CD14-positive monocyte (primary cell): ENCODE measurements around the gene SPIB. TPM values are rescaled to one million over a fixed set of nuclear protein-coding genes. Genes with fewer than 3 reads are reported as not detected.

Source experiments
- DNase-seq, 3 donors: peaks; one replicate each; pipeline ENCODE4 v3.0.0-alpha.2; 2011 to 2022
- H2AFZ ChIP-seq: 2 replicates; pipeline ENCODE4 v1.6.0; 2012; ENCODE audit warnings: mild to moderate bottlenecking, low read depth, low read length, inconsistent platforms; ENCODE audit not compliant: insufficient read depth, poor library complexity, severe bottlenecking
- H3K27ac ChIP-seq, 2 donors: 1 replicate in 1 of 2; 2 replicates in 1 of 2; pipeline ENCODE4 v1.5.1; 2012 to 2013; ENCODE audit warnings: low read length in 2 of 2, control low read depth in 1 of 2, inconsistent platforms in 1 of 2, low read depth in 1 of 2, mild to moderate bottlenecking in 1 of 2
- H3K27me3 ChIP-seq, 2 donors: one replicate each; pipeline versions ENCODE4 v1.6.0 to v1.6.1; 2011 to 2013; ENCODE audit warnings: low read length in 2 of 2; ENCODE audit not compliant: control insufficient read depth in 2 of 2, insufficient read depth in 2 of 2
- H3K36me3 ChIP-seq, 2 donors: replicated peaks in 1 of 2; 1 replicate in 1 of 2; 2 replicates in 1 of 2; pipeline versions ENCODE4 v1.5.1 to v1.6.1; 2012 to 2013; ENCODE audit warnings: low read length in 2 of 2, control low read depth in 1 of 2, inconsistent platforms in 1 of 2, mild to moderate bottlenecking in 1 of 2; ENCODE audit not compliant: insufficient read depth in 2 of 2, control insufficient read depth in 1 of 2
- H3K4me1 ChIP-seq, 2 donors: 1 replicate in 1 of 2; 2 replicates in 1 of 2; pipeline versions ENCODE4 v1.5.1 to v1.6.1; 2012 to 2013; ENCODE audit warnings: low read length in 2 of 2, control low read depth in 1 of 2, inconsistent platforms in 1 of 2, mild to moderate bottlenecking in 1 of 2, moderate library complexity in 1 of 2; ENCODE audit not compliant: insufficient read depth in 2 of 2, control insufficient read depth in 1 of 2
- H3K4me2 ChIP-seq: replicated peaks from 2 replicates; pipeline ENCODE3; 2012; ENCODE audit warnings: low read length, moderate library complexity, mild to moderate bottlenecking; ENCODE audit not compliant: poor library complexity, severe bottlenecking; ENCODE audit errors: extremely low read depth
- H3K4me3 ChIP-seq, 3 experiments: fragments of 200-600 bp in 1 of 3; sonication (generic) in 1 of 3; replicated peaks in 1 of 3; 1 replicate in 2 of 3; 2 replicates in 1 of 3; pipeline ENCODE4 v1.5.1; 2011 to 2013; ENCODE audit warnings: low read length in 3 of 3, mild to moderate bottlenecking in 3 of 3, control low read depth in 2 of 3, low read depth in 2 of 3, inconsistent platforms in 1 of 3, moderate library complexity in 1 of 3
- H3K79me2 ChIP-seq: 2 replicates; pipeline ENCODE4 v1.6.0; 2012; ENCODE audit warnings: mild to moderate bottlenecking, control low read depth, inconsistent platforms, low read length, moderate library complexity; ENCODE audit not compliant: insufficient read depth
- H3K9ac ChIP-seq: 2 replicates; pipeline ENCODE4 v1.6.0; 2017; ENCODE audit warnings: low read length, mild to moderate bottlenecking; ENCODE audit not compliant: insufficient read depth, poor library complexity, severe bottlenecking
- H3K9me3 ChIP-seq, 2 donors: replicated peaks in 1 of 2; 1 replicate in 1 of 2; 2 replicates in 1 of 2; pipeline versions ENCODE4 v1.5.1 to v1.6.1; 2012 to 2013; ENCODE audit warnings: low read length in 2 of 2, control low read depth in 1 of 2; ENCODE audit not compliant: control insufficient read depth in 1 of 2, insufficient read depth in 1 of 2
- H4K20me1 ChIP-seq: 2 replicates; pipeline ENCODE4 v1.6.0; 2012; ENCODE audit warnings: mild to moderate bottlenecking, low read length, control low read depth, moderate library complexity; ENCODE audit not compliant: insufficient read depth
- H3K27ac Mint-ChIP-seq, 7 donors: one replicate each; pipeline ENCODE4 v1.8.0; 2020; ENCODE audit warnings: mild to moderate bottlenecking in 7 of 7, mixed read lengths in 7 of 7, moderate library complexity in 6 of 7, inconsistent platforms in 2 of 7
- H3K27me3 Mint-ChIP-seq, 3 donors: one replicate each; pipeline ENCODE4 v1.8.0; 2021 to 2022; ENCODE audit warnings: low read depth in 3 of 3, mild to moderate bottlenecking in 3 of 3, mixed read lengths in 3 of 3, moderate library complexity in 3 of 3, inconsistent platforms in 1 of 3
- H3K36me3 Mint-ChIP-seq, 2 donors: one replicate each; pipeline ENCODE4 v1.8.0; 2020; ENCODE audit warnings: mixed read lengths in 2 of 2, inconsistent platforms in 1 of 2, mild to moderate bottlenecking in 1 of 2
- H3K4me1 Mint-ChIP-seq: one replicate; pipeline ENCODE4 v1.8.0; 2020; ENCODE audit warnings: mild to moderate bottlenecking, mixed read lengths
- H3K4me3 Mint-ChIP-seq, 2 donors: one replicate each; pipeline ENCODE4 v1.8.0; 2020; ENCODE audit warnings: mild to moderate bottlenecking in 2 of 2, mixed read lengths in 2 of 2, moderate library complexity in 1 of 2
- H3K9me3 Mint-ChIP-seq, 7 donors: one replicate each; pipeline ENCODE4 v1.8.0; 2020 to 2022; ENCODE audit warnings: mixed read lengths in 7 of 7, mild to moderate bottlenecking in 6 of 7, moderate library complexity in 6 of 7, inconsistent platforms in 2 of 7
- WGBS: methylation state at CpG from one replicate; pipeline ENCODE4 v1.1.5; 2013; ENCODE audit warnings: missing lambda C conversion rate; ENCODE audit not compliant: insufficient coverage; 5-methylcytosine and 5-hydroxymethylcytosine counted together
- intact Hi-C, 2 donors: fragments of 100-400 bp; cut with micrococcal nuclease; formaldehyde crosslinking; loops; one replicate each; pipeline versions ENCODE4 v1.15.0 to v1.15.1; 2023
- polyA plus RNA-seq, 3 donors: library from polyadenylated mRNA; depleted of rRNA in 1 of 3; unstranded in 2 of 3; stranded (reverse) in 1 of 3; fragments of 300-500 nt in 2 of 3; fragments of >200 nt in 1 of 3; fragmentation: Illumina TruSeq in 2 of 3; gene quantifications; 1 replicate in 2 of 3; 2 replicates in 1 of 3; pipeline ENCODE4 v1.2.3, GENCODE V29; 2012 to 2021
- TF ChIP-seq, protein P1 (sequence below): fragments of 200-600 bp; IDR thresholded peaks from one replicate; pipeline ENCODE4 v1.8.0; 2022; ENCODE audit warnings: antibody characterized with exemption, mild to moderate bottlenecking

The SPIB gene
- polyA plus RNA-seq, 3 donors, result 0.16 to 2.3 (median 0.34) TPM

DNA sequence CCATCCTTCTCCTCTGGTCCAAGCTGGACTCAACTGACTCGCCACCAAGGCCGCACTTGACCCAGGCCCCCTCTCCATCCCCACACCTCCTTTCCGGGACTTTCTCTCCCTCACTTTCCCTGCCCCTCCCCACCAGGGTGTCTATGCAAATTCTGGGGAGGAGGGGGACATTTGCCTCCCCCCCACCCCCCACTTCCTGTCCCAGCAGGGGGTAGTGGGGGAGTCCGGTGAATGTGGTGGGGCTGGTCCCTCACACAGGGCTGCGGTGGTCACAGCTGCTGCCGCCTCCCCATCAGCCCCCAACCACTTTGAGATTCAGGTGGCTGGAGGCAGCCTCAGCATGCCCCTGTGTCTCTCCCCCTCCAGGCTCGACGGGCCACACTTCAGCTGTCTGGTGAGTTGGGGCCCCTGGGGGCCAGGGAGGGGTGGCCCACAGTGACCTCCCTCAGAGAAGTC is 870 bp downstream of the SPIB start:
- H3K27me3 ChIP-seq, result peaks cover 5 to 21% of the 10 kb centered on the region in 2 donors
- no peaks in the 10 kb centered on the region for H4K20me1 ChIP-seq
- peak overlapping the region in 1 of 3 experiments; percentile 30 for H3K4me3 ChIP-seq
- peak overlapping the region in 3 of 7 donors; percentile 7 to 79 (median 58) for H3K27ac Mint-ChIP-seq
- no peak overlapping the region for H3K27ac ChIP-seq
- peaks cover 0 to 8% of the 10 kb centered on the region in 2 donors for H3K36me3 Mint-ChIP-seq
- no peaks in the 10 kb centered on the region for H3K36me3 ChIP-seq
- peaks cover 26 to 30% (median 27%) of the 10 kb centered on the region in 3 donors for H3K27me3 Mint-ChIP-seq
- H3K4me1 ChIP-seq, result peaks cover 40 to 47% of the 10 kb centered on the region in 2 donors
- H3K79me2 ChIP-seq, result no peaks in the 10 kb centered on the region
- H3K9me3 Mint-ChIP-seq, result peaks cover 0 to 5% (median 2%) of the 10 kb centered on the region in 7 donors
- TF ChIP-seq, protein P1, sequence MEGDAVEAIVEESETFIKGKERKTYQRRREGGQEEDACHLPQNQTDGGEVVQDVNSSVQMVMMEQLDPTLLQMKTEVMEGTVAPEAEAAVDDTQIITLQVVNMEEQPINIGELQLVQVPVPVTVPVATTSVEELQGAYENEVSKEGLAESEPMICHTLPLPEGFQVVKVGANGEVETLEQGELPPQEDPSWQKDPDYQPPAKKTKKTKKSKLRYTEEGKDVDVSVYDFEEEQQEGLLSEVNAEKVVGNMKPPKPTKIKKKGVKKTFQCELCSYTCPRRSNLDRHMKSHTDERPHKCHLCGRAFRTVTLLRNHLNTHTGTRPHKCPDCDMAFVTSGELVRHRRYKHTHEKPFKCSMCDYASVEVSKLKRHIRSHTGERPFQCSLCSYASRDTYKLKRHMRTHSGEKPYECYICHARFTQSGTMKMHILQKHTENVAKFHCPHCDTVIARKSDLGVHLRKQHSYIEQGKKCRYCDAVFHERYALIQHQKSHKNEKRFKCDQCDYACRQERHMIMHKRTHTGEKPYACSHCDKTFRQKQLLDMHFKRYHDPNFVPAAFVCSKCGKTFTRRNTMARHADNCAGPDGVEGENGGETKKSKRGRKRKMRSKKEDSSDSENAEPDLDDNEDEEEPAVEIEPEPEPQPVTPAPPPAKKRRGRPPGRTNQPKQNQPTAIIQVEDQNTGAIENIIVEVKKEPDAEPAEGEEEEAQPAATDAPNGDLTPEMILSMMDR, result no peak
- H3K9me3 ChIP-seq, result no peaks in the 10 kb centered on the region
- peak overlapping the region; percentile 76 to 84 for H3K4me3 Mint-ChIP-seq
- H3K4me2 ChIP-seq, result peak overlapping the region; percentile 25
- intact Hi-C loops, result loop anchor here in 1 of 2 donors (5.0 kb wide), 1 partner anchor 42 kb away; the partner anchor contains the start of gene NR1H2
- no peak overlapping the region for H2AFZ ChIP-seq
- peak in 1 of 3 donors; percentile 2 for DNase-seq
- WGBS, result 13% methylated on average over 2 of the region's 8 CpGs
- H3K4me1 Mint-ChIP-seq, result peaks cover 32% of the 10 kb centered on the region
- peak overlapping the region; percentile 12 for H3K9ac ChIP-seq

DNA sequence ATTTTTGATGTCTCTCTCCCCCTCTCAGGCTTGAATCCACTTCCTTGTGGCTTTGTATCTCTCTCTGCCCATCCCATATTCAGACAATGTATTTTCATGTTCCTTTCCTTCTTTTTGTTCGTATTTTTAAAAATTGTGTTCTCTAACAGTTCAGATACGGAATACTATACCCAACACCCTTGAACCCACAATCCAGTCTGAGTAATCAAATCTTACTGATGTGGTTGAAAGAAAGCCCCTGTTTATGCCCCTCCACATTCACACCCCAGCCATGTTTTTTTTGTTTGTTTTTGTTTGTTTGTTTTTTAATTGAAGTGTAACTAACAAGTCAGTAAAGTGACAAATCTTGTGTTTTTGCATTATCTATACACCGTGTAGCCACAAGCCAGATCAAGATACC is 1.4 kb downstream of the SPIB start:
- peaks cover 0 to 5% (median 2%) of the 10 kb centered on the region in 7 donors for H3K9me3 Mint-ChIP-seq
- Histone ChIP-seq H4K20me1 (no peaks in the 10 kb centered on the region), H3K36me3 (no peaks in the 10 kb centered on the region), H2AFZ (no peak overlapping the region), H3K27ac (no peak overlapping the region), H3K9ac (no peak overlapping the region), H3K4me1 (peaks cover 35 to 41% of the 10 kb centered on the region in 2 donors), H3K4me2 (no peak overlapping the region), H3K27me3 (peaks cover 5 to 21% of the 10 kb centered on the region in 2 donors), H3K9me3 (no peaks in the 10 kb centered on the region), H3K79me2 (no peaks in the 10 kb centered on the region), H3K4me3 (peak overlapping the region in 1 of 3 experiments; percentile 30)
- H3K27me3 Mint-ChIP-seq, result peaks cover 26 to 30% (median 27%) of the 10 kb centered on the region in 3 donors
- TF ChIP-seq, protein P1, result no peak
- 20% methylated on average over 1 of the region's 3 CpGs for WGBS
- H3K4me1 Mint-ChIP-seq, result peaks cover 26% of the 10 kb centered on the region
- no peak overlapping the region for H3K27ac Mint-ChIP-seq
- peaks cover 0 to 8% of the 10 kb centered on the region in 2 donors for H3K36me3 Mint-ChIP-seq
- intact Hi-C loops, result no loop called here
- no peak for DNase-seq
- peak overlapping the region in 1 of 2 donors; percentile 35 for H3K4me3 Mint-ChIP-seq
